Suppressor macrophage treated with lipopolysaccharide for 1 hour (primary cell): ENCODE measurements around the gene PEX26.
A peak's percentile ranks its signal among the peaks of the same experiment; 100 is the strongest.
"Not testable (repeated sequence)": the region's sequence is repeated elsewhere in the genome, so short reads cannot be mapped to it uniquely, and the experiment has no call there.

Source experiments
- DNase-seq, 3 donors: peaks; one replicate each; pipeline ENCODE4 v3.0.0-alpha.2; 2020 to 2022

Gene PEX26

GRCh38 chr22:18103527-18104269, 25.9 kb downstream of the PEX26 start:
- DNase-seq: peak; percentile 54 to 74 (median 64)

GRCh38 chr22:18104566-18104965, 26.8 kb downstream of the PEX26 start:
- DNase-seq: no peak

GRCh38 chr22:18105981-18106380, 28.2 kb downstream of the PEX26 start:
- not testable (repeated sequence) for DNase-seq

GRCh38 chr22:18106550-18107341, 29.0 kb downstream of the PEX26 start:
- not testable (repeated sequence) for DNase-seq

- no peak for DNase-seq
Measured at GRCh38 chr22:18108187-18108586, 30.4 kb downstream of the PEX26 start.

GRCh38 chr22:18109410-18110193, 31.8 kb downstream of the PEX26 start:
- no peak for DNase-seq

- peak; percentile 40 to 70 (median 53) for DNase-seq
Measured at GRCh38 chr22:18110194-18110953, 32.6 kb downstream of the PEX26 start, which contains the start of gene TUBA8. Gene TUBA8, plus strand, starts transcription at chr22:18110809. Its CDS starts 57 bp downstream, at chr22:18110866.

- peak in 1 of 3 donors; percentile 16 for DNase-seq
Measured at GRCh38 chr22:18110954-18111758, 33.4 kb downstream of the PEX26 start.

- DNase-seq: no peak
Measured at GRCh38 chr22:18111759-18112330, 34.1 kb downstream of the PEX26 start.

- DNase-seq: no peak
Measured at GRCh38 chr22:18112440-18112839, 34.6 kb downstream of the PEX26 start.

GRCh38 chr22:18113680-18114394, 36.0 kb downstream of the PEX26 start:
- peak; percentile 41 to 46 (median 45) for DNase-seq

GRCh38 chr22:18114495-18114894, 36.7 kb downstream of the PEX26 start:
- no peak for DNase-seq

- no peak for DNase-seq
Measured at GRCh38 chr22:18114976-18115652, 37.3 kb downstream of the PEX26 start.

- peak; percentile 20 to 39 (median 30) for DNase-seq
Measured at GRCh38 chr22:18115906-18116371, 38.1 kb downstream of the PEX26 start.

- no peak for DNase-seq
Measured at GRCh38 chr22:18116634-18117033, 38.8 kb downstream of the PEX26 start.

- DNase-seq: no peak
Measured at GRCh38 chr22:18118345-18118915, 40.6 kb downstream of the PEX26 start.

- DNase-seq: peak; percentile 58 to 71 (median 60)
Measured at GRCh38 chr22:18119409-18120110, 41.8 kb downstream of the PEX26 start.

GRCh38 chr22:18120857-18121256, 43.1 kb downstream of the PEX26 start:
- DNase-seq: no peak

GRCh38 chr22:18121506-18121905, 43.7 kb downstream of the PEX26 start:
- peak in 2 of 3 donors; percentile 32 to 34 for DNase-seq
